NCI-H1436 (cell line): Measurements from ENCODE around the gene DERL3.

Experiments used
- DNase-seq: peaks from one replicate; lab custom pipeline; 2025; lab: John Stamatoyannopoulos, UW

The DERL3 gene

GRCh38 chr22:23831261-23831660 is 7.5 kb downstream of the DERL3 start:
- DNase-seq = no peak

- DNase-seq = no peak
Observed at GRCh38 chr22:23829845-23830372, 8.9 kb downstream of the DERL3 start.

GRCh38 chr22:23828800-23829680 is 9.8 kb downstream of the DERL3 start:
- DNase-seq = no peak

- DNase-seq = no peak
Observed at GRCh38 chr22:23827351-23827995, 11.3 kb downstream of the DERL3 start.

GRCh38 chr22:23826510-23827350 is 12.1 kb downstream of the DERL3 start:
- no peak for DNase-seq

- DNase-seq = no peak
Observed at GRCh38 chr22:23825246-23825905, 13.4 kb downstream of the DERL3 start.

- no peak for DNase-seq
Observed at GRCh38 chr22:23824476-23825245, 14.1 kb downstream of the DERL3 start.

- DNase-seq = no peak
Observed at GRCh38 chr22:23823331-23823791, 15.4 kb downstream of the DERL3 start.

GRCh38 chr22:23822101-23822671 is 16.6 kb downstream of the DERL3 start:
- no peak for DNase-seq

- DNase-seq = no peak
Observed at GRCh38 chr22:23820748-23821211, 18.0 kb downstream of the DERL3 start.

- no peak for DNase-seq
Observed at GRCh38 chr22:23818541-23818940, 20.3 kb downstream of the DERL3 start.

GRCh38 chr22:23817146-23817545 is 21.7 kb downstream of the DERL3 start:
- DNase-seq = no peak

- no peak for DNase-seq
Observed at GRCh38 chr22:23816156-23816976, 22.4 kb downstream of the DERL3 start.

- no peak for DNase-seq
Observed at GRCh38 chr22:23815541-23816155, 23.2 kb downstream of the DERL3 start.

GRCh38 chr22:23812378-23812777 is 26.4 kb downstream of the DERL3 start:
- DNase-seq = no peak

- DNase-seq = no peak
Observed at GRCh38 chr22:23806837-23807236, 32.0 kb downstream of the DERL3 start.

GRCh38 chr22:23804781-23805291 is 34.0 kb downstream of the DERL3 start:
- no peak for DNase-seq

GRCh38 chr22:23803001-23803819 is 35.6 kb downstream of the DERL3 start:
- DNase-seq = no peak
